ENCODE measurements around the gene ATRX.
"Not testable (repeated sequence)": the region's sequence is repeated elsewhere in the genome, so short reads cannot be mapped to it uniquely, and the experiment has no call there.

The ATRX gene

GRCh38 chrX:77597511-77597910 lies 188.5 kb downstream of the ATRX start:
- no peak overlapping the region for H3K9ac ChIP-seq (ENCODE audit: low read length)
- no peaks in the 10 kb centered on the region for H3K9me3 ChIP-seq (ENCODE audit: control insufficient read depth, low read length)
- H3K36me3 ChIP-seq (ENCODE audit: control insufficient read depth, insufficient read depth, low read length) = no peaks in the 10 kb centered on the region
- H3K27me3 ChIP-seq (ENCODE audit: control insufficient read depth, insufficient read depth, low read length) = no peaks in the 10 kb centered on the region
- no peak overlapping the region for H3K4me3 ChIP-seq (ENCODE audit: low read length)
- no peaks in the 10 kb centered on the region for H3K4me1 ChIP-seq (ENCODE audit: control insufficient read depth, insufficient read depth, low read length)

- no peaks in the 10 kb centered on the region for H3K9me3 ChIP-seq (ENCODE audit: control insufficient read depth, low read length)
- no peak overlapping the region for H3K9ac ChIP-seq (ENCODE audit: low read length)
- H3K4me1 ChIP-seq (ENCODE audit: control insufficient read depth, insufficient read depth, low read length) = no peaks in the 10 kb centered on the region
- no peaks in the 10 kb centered on the region for H3K27me3 ChIP-seq (ENCODE audit: control insufficient read depth, insufficient read depth, low read length)
- H3K4me3 ChIP-seq (ENCODE audit: low read length) = no peak overlapping the region
- no peaks in the 10 kb centered on the region for H3K36me3 ChIP-seq (ENCODE audit: control insufficient read depth, insufficient read depth, low read length)
Observed at GRCh38 chrX:77597090-77597489, 188.9 kb downstream of the ATRX start.

DNA sequence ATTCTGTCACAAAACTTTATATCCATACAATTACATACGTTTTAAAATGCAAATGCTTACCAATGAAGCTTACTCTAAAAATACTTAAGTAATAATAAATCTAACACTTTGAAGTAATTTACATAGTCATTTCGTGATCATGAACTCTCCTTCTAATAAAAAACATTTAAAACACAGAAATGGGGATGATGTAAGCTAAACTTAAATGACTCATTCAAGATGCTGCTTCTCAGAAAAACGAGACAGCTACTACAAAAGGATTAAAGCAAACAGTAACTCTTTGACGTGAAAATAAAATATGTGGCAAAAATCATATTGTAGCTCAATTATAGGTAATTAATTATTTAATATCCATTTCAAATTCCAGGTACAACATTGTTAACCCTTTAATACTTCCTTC lies 190.2 kb downstream of the ATRX start:
- Histone ChIP-seq H3K27me3 (ENCODE audit: control insufficient read depth, insufficient read depth, low read length) (no peaks in the 10 kb centered on the region), H3K9me3 (ENCODE audit: control insufficient read depth, low read length) (no peaks in the 10 kb centered on the region), H3K4me3 (ENCODE audit: low read length) (no peak overlapping the region), H3K4me1 (ENCODE audit: control insufficient read depth, insufficient read depth, low read length) (no peaks in the 10 kb centered on the region), H3K9ac (ENCODE audit: low read length) (no peak overlapping the region), H3K36me3 (ENCODE audit: control insufficient read depth, insufficient read depth, low read length) (no peaks in the 10 kb centered on the region)

DNA sequence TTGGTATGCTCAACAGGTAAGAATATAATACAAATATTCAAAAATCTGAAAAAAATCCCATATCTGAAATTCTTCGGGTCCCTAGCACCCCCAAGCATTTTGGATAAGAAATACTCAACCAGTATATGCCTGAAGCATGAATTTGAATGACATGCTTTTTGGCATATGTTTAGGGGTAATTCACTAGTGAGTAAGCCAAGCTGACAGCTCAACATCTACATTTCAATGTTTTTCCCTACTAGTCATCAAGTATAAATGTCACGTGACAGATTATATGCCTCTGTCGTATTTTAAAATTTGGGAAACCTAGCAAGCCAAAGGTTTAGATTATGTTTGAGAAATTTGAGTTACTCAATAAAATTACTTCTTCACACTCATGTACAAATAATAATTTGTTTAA lies 213.7 kb downstream of the ATRX start:
- H3K4me1 ChIP-seq (ENCODE audit: control insufficient read depth, insufficient read depth, low read length) = no peaks in the 10 kb centered on the region

GRCh38 chrX:77565278-77565677 lies 220.7 kb downstream of the ATRX start:
- H3K9ac ChIP-seq (ENCODE audit: low read length) = no peak overlapping the region
- H3K4me1 ChIP-seq (ENCODE audit: control insufficient read depth, insufficient read depth, low read length) = no peaks in the 10 kb centered on the region
- no peaks in the 10 kb centered on the region for H3K9me3 ChIP-seq (ENCODE audit: control insufficient read depth, low read length)
- H3K27me3 ChIP-seq (ENCODE audit: control insufficient read depth, insufficient read depth, low read length) = no peaks in the 10 kb centered on the region
- no peaks in the 10 kb centered on the region for H3K36me3 ChIP-seq (ENCODE audit: control insufficient read depth, insufficient read depth, low read length)
- H3K4me3 ChIP-seq (ENCODE audit: low read length) = no peak overlapping the region

More for the DNA sequence above, 213.7 kb downstream of the ATRX start:
- Histone ChIP-seq H3K4me3 (ENCODE audit: low read length) (no peak overlapping the region), H3K36me3 (ENCODE audit: control insufficient read depth, insufficient read depth, low read length) (no peaks in the 10 kb centered on the region), H3K9ac (ENCODE audit: low read length) (no peak overlapping the region), H3K9me3 (ENCODE audit: control insufficient read depth, low read length) (no peaks in the 10 kb centered on the region), H3K27me3 (ENCODE audit: control insufficient read depth, insufficient read depth, low read length) (no peaks in the 10 kb centered on the region)

GRCh38 chrX:77564823-77565222 lies 221.2 kb downstream of the ATRX start:
- no peaks in the 10 kb centered on the region for H3K4me1 ChIP-seq (ENCODE audit: control insufficient read depth, insufficient read depth, low read length)
- no peak overlapping the region for H3K9ac ChIP-seq (ENCODE audit: low read length)
- H3K36me3 ChIP-seq (ENCODE audit: control insufficient read depth, insufficient read depth, low read length) = no peaks in the 10 kb centered on the region
- H3K4me3 ChIP-seq (ENCODE audit: low read length) = no peak overlapping the region
- H3K27me3 ChIP-seq (ENCODE audit: control insufficient read depth, insufficient read depth, low read length) = no peaks in the 10 kb centered on the region
- H3K9me3 ChIP-seq (ENCODE audit: control insufficient read depth, low read length) = no peaks in the 10 kb centered on the region

- Histone ChIP-seq H3K4me3 (ENCODE audit: low read length) (no peak overlapping the region), H3K27me3 (ENCODE audit: control insufficient read depth, insufficient read depth, low read length) (no peaks in the 10 kb centered on the region), H3K9ac (ENCODE audit: low read length) (no peak overlapping the region), H3K36me3 (ENCODE audit: control insufficient read depth, insufficient read depth, low read length) (no peaks in the 10 kb centered on the region), H3K9me3 (ENCODE audit: control insufficient read depth, low read length) (no peaks in the 10 kb centered on the region), H3K4me1 (ENCODE audit: control insufficient read depth, insufficient read depth, low read length) (no peaks in the 10 kb centered on the region)
Observed at GRCh38 chrX:77561372-77561771, 224.6 kb downstream of the ATRX start.

DNA sequence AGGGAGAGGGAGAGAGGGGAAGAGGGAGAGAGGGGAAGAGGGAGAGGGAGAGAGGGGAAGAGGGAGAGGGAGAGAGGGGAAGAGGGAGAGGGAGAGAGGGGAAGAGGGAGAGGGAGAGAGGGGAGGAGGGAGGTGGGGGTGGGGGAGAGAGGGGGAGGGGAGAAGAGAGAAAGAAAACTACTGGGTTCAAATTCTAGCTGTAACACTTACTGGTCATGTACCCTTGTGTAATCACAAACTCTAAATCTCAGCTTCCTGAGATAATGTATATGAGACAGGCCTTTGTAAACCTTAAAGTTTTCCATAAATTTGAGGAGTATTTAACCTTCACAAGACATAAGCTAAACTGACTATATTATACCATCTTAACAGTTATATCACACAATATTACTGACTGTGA lies 229.7 kb downstream of the ATRX start:
- Histone ChIP-seq H3K4me3 (ENCODE audit: low read length) (no peak overlapping the region), H3K9me3 (ENCODE audit: control insufficient read depth, low read length) (no peaks in the 10 kb centered on the region)

DNA sequence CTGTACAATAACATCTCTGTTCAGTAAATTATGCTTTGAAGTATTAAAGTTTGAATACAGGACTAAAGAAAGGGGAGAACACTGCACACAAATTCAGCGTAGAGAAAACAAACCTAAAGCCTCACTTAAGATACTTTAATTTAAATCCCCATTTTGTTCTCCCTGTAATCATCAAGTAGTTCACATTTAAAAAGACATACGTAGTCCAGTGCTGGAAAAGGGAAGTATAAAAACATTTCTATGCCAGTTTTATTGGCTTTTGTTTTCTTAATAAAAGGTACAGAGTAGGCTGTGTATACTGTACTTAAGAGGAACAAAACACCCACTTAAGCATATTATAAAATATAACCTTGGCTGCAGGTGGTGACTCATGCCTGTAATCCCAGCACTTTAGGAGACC lies 237.3 kb downstream of the ATRX start:
- H3K4me1 ChIP-seq (ENCODE audit: control insufficient read depth, insufficient read depth, low read length) = no peaks in the 10 kb centered on the region
- no peak overlapping the region for H3K9ac ChIP-seq (ENCODE audit: low read length)
- H3K27me3 ChIP-seq (ENCODE audit: control insufficient read depth, insufficient read depth, low read length) = no peaks in the 10 kb centered on the region
- no peak overlapping the region for H3K4me3 ChIP-seq (ENCODE audit: low read length)
- H3K36me3 ChIP-seq (ENCODE audit: control insufficient read depth, insufficient read depth, low read length) = no peaks in the 10 kb centered on the region
- no peaks in the 10 kb centered on the region for H3K9me3 ChIP-seq (ENCODE audit: control insufficient read depth, low read length)

More for the DNA sequence above, 229.7 kb downstream of the ATRX start:
- H3K27me3 ChIP-seq (ENCODE audit: control insufficient read depth, insufficient read depth, low read length) = no peaks in the 10 kb centered on the region
- no peaks in the 10 kb centered on the region for H3K36me3 ChIP-seq (ENCODE audit: control insufficient read depth, insufficient read depth, low read length)
- H3K4me1 ChIP-seq (ENCODE audit: control insufficient read depth, insufficient read depth, low read length) = no peaks in the 10 kb centered on the region
- H3K9ac ChIP-seq (ENCODE audit: low read length) = no peak overlapping the region

GRCh38 chrX:77539778-77540177 lies 246.2 kb downstream of the ATRX start:
- not testable (repeated sequence) for H3K27me3 ChIP-seq (ENCODE audit: control insufficient read depth, insufficient read depth, low read length); H3K9me3 ChIP-seq (ENCODE audit: control insufficient read depth, low read length); H3K4me1 ChIP-seq (ENCODE audit: control insufficient read depth, insufficient read depth, low read length); H3K9ac ChIP-seq (ENCODE audit: low read length); H3K36me3 ChIP-seq (ENCODE audit: control insufficient read depth, insufficient read depth, low read length); H3K4me3 ChIP-seq (ENCODE audit: low read length)

DNA sequence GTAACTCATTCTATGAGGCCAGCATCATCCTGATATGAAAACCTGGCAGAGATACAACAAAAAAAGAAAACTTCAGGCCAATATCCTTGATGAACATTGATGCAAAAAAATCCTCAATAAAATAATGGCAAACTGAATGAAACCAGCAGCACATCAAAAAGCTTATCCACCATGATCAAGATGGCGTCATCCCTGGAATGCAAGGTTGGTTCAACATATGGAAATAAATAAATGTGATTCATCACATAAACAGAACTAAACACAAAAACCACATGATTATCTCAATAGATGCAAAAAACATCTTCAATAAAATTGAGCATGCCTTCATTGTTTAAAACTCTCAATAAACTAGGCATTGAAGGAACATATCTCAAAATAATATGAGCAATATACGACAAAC lies 254.8 kb downstream of the ATRX start:
- H3K36me3 ChIP-seq (ENCODE audit: control insufficient read depth, insufficient read depth, low read length); H3K4me3 ChIP-seq (ENCODE audit: low read length): not testable (repeated sequence)

DNA sequence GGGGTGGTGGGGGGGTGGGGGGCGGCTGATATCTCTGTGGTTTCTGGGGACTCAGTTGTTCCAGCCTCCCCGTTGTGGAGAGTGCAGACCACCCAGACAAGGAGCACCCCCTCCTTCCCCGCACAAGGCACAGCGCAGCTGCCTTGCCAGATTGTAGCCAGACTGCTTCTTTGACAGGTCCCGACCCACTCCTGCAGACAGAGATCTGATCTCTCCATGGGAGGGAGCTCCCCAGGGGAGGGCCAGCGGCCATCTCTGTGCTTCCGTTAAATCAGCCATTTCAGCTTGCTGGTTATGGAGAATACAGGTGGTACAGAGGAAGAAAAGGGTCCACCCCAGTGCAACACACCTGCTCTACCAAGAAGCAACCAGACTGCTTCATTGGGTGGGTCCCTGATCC lies 258.0 kb downstream of the ATRX start:
- Histone ChIP-seq H3K9ac (ENCODE audit: low read length) (no peak overlapping the region), H3K36me3 (ENCODE audit: control insufficient read depth, insufficient read depth, low read length) (no peaks in the 10 kb centered on the region)

More for the DNA sequence above, 254.8 kb downstream of the ATRX start:
- not testable (repeated sequence) for H3K9ac ChIP-seq (ENCODE audit: low read length); H3K9me3 ChIP-seq (ENCODE audit: control insufficient read depth, low read length); H3K4me1 ChIP-seq (ENCODE audit: control insufficient read depth, insufficient read depth, low read length); H3K27me3 ChIP-seq (ENCODE audit: control insufficient read depth, insufficient read depth, low read length)

GRCh38 chrX:77527233-77528001 lies 258.6 kb downstream of the ATRX start:
- H3K9ac ChIP-seq (ENCODE audit: low read length) = no peak overlapping the region
- H3K9me3 ChIP-seq (ENCODE audit: control insufficient read depth, low read length) = no peaks in the 10 kb centered on the region
- no peaks in the 10 kb centered on the region for H3K27me3 ChIP-seq (ENCODE audit: control insufficient read depth, insufficient read depth, low read length)
- no peaks in the 10 kb centered on the region for H3K36me3 ChIP-seq (ENCODE audit: control insufficient read depth, insufficient read depth, low read length)
- H3K4me1 ChIP-seq (ENCODE audit: control insufficient read depth, insufficient read depth, low read length) = no peaks in the 10 kb centered on the region
- no peak overlapping the region for H3K4me3 ChIP-seq (ENCODE audit: low read length)

More for the DNA sequence above, 258.0 kb downstream of the ATRX start:
- Histone ChIP-seq H3K4me3 (ENCODE audit: low read length) (no peak overlapping the region), H3K9me3 (ENCODE audit: control insufficient read depth, low read length) (no peaks in the 10 kb centered on the region), H3K27me3 (ENCODE audit: control insufficient read depth, insufficient read depth, low read length) (no peaks in the 10 kb centered on the region), H3K4me1 (ENCODE audit: control insufficient read depth, insufficient read depth, low read length) (no peaks in the 10 kb centered on the region)
